ENCODE results near the gene HLA-B. TPM values are rescaled to one million over a fixed set of nuclear protein-coding genes. Genes with fewer than 3 reads are reported as not detected.
"Not testable (repeated sequence)": the region's sequence is repeated elsewhere in the genome, so short reads cannot be mapped to it uniquely, and the experiment has no call there.

The HLA-B gene
- total RNA-seq = 8,618 TPM
- polyA plus RNA-seq = 1,000 to 10,000 TPM; 4,778 to 8,292 (median 6,791) TPM

DNA sequence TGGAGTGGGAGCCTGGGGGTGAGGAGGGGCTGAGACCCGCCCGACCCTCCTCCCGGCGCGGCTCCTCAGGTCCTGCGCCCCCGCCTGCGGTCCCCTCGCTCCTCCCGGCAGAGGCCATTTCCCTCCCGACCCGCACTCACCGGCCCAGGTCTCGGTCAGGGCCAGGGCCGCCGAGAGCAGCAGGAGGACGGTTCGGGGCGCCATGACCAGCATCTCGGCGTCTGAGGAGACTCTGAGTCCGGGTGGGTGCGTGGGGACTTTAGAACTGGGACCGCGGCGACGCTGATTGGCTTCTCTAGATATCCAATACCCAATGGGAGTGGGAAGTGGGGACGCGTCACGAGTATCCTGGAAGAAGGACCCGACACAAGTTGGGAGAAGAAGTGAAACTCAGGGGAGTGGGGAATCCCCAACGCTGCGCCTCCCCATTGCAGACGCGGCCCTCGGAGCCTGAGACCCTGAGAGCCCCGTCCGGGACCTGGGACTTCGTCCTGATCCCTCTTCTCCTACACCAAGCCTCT, at the start of gene HLA-B:
Gene HLA-B, minus strand, starts transcription at position 234 of the 521 bp plus-strand sequence. Its CDS starts 21 bp downstream, at position 213.
- H3K27me3 ChIP-seq (ENCODE audit: control insufficient read depth, insufficient read depth, low read length) = no peaks in the 10 kb centered on the region
- peak within 1 kb of the TSS; percentile 98 for H3K4me3 ChIP-seq (ENCODE audit: low read depth, low read length)
- H3K4me3 Mint-ChIP-seq = peak within 1 kb of the TSS; percentile 96 to 100 (median 100)
- H3K27ac ChIP-seq (ENCODE audit: insufficient read depth, low read length, poor library complexity, severe bottlenecking) = peak within 1 kb of the TSS; percentile 98
- peaks cover 28% of the 10 kb centered on the region for H3K36me3 ChIP-seq (ENCODE audit: control insufficient read depth, insufficient read depth, low read length)
- peaks cover 0 to 10% (median 0%) of the 10 kb centered on the region in 7 donors for H3K9me3 Mint-ChIP-seq
- peaks cover 10% of the 10 kb centered on the region for H3K27me3 Mint-ChIP-seq
- H3K9me3 ChIP-seq (ENCODE audit: control insufficient read depth in 2 of 2, low read length in 2 of 2) = no peaks in the 10 kb centered on the region
- ATAC-seq (ENCODE audit: low read depth in 2 of 2) (peak; percentile 85 to 87), DNase-seq (peak; percentile 83 to 96 (median 84))
- peaks cover 54% of the 10 kb centered on the region for H3K4me1 ChIP-seq (ENCODE audit: control insufficient read depth, insufficient read depth, low read length, poor library complexity, severe bottlenecking)
- peaks cover 12 to 68% (median 58%) of the 10 kb centered on the region in 4 donors for H3K4me1 Mint-ChIP-seq
- H3K27ac Mint-ChIP-seq = peak within 1 kb of the TSS; percentile 99 to 100 (median 100)
- H3K36me3 Mint-ChIP-seq = peaks cover 36% of the 10 kb centered on the region

DNA sequence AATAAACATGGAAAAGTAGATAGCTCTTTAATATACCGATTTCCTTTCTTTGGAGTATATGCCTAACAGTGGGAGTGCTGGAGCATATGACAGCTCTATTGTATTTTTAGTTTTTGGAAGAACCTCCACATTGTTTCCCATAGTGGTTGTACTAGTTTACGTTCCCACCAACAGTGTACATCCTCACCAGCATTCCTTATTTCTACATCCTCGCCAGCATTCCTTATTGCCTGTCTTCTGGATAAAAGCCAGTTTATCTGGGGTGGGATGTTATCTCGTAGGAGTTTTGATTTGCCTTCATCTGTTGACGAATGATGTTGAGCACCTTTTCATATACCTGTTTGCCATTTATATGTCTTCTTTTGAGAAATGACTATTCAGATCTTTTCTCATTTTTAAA, 49.0 kb upstream of the HLA-B start:
- Mint-ChIP-seq H3K9me3 (no peaks in the 10 kb centered on the region), H3K4me1 (peaks cover 35 to 89% (median 66%) of the 10 kb centered on the region in 4 donors), H3K4me3 (peak overlapping the region; percentile 26 to 86 (median 72)), H3K27me3 (no peaks in the 10 kb centered on the region), H3K36me3 (peaks cover 10% of the 10 kb centered on the region), H3K27ac (peak overlapping the region; percentile 8 to 36 (median 21))
- peaks cover 8% of the 10 kb centered on the region for H3K36me3 ChIP-seq (ENCODE audit: control insufficient read depth, insufficient read depth, low read length)
- no peaks in the 10 kb centered on the region for H3K27me3 ChIP-seq (ENCODE audit: control insufficient read depth, insufficient read depth, low read length)
- H3K4me1 ChIP-seq (ENCODE audit: control insufficient read depth, insufficient read depth, low read length, poor library complexity, severe bottlenecking) = peaks cover 51% of the 10 kb centered on the region
- DNase-seq (no peak), ATAC-seq (ENCODE audit: low read depth in 2 of 2) (no peak)
- no peaks in the 10 kb centered on the region for H3K9me3 ChIP-seq (ENCODE audit: control insufficient read depth in 2 of 2, low read length in 2 of 2)
- H3K27ac ChIP-seq (ENCODE audit: insufficient read depth, low read length, poor library complexity, severe bottlenecking) = no peak overlapping the region
- H3K4me3 ChIP-seq (ENCODE audit: low read depth, low read length) = peak overlapping the region; percentile 15

GRCh38 chr6:31404061-31404364, 47.0 kb upstream of the HLA-B start:
- Histone ChIP-seq H3K4me3 (ENCODE audit: low read depth, low read length) (peak overlapping the region; percentile 90), H3K27ac (ENCODE audit: insufficient read depth, low read length, poor library complexity, severe bottlenecking) (peak overlapping the region; percentile 84), H3K4me1 (ENCODE audit: control insufficient read depth, insufficient read depth, low read length, poor library complexity, severe bottlenecking) (peaks cover 60% of the 10 kb centered on the region)
- not testable (repeated sequence) for H3K27me3 Mint-ChIP-seq; H3K36me3 ChIP-seq (ENCODE audit: control insufficient read depth, insufficient read depth, low read length); H3K27me3 ChIP-seq (ENCODE audit: control insufficient read depth, insufficient read depth, low read length); H3K9me3 Mint-ChIP-seq; DNase-seq; H3K36me3 Mint-ChIP-seq; ATAC-seq (ENCODE audit: low read depth in 2 of 2); H3K9me3 ChIP-seq (ENCODE audit: control insufficient read depth in 2 of 2, low read length in 2 of 2)
- H3K4me3 Mint-ChIP-seq = peak overlapping the region; percentile 91 to 98 (median 96)
- H3K27ac Mint-ChIP-seq = peak overlapping the region in 2 of 3 donors; percentile 91 to 93
- H3K4me1 Mint-ChIP-seq = peaks cover 40 to 86% (median 63%) of the 10 kb centered on the region in 4 donors

DNA sequence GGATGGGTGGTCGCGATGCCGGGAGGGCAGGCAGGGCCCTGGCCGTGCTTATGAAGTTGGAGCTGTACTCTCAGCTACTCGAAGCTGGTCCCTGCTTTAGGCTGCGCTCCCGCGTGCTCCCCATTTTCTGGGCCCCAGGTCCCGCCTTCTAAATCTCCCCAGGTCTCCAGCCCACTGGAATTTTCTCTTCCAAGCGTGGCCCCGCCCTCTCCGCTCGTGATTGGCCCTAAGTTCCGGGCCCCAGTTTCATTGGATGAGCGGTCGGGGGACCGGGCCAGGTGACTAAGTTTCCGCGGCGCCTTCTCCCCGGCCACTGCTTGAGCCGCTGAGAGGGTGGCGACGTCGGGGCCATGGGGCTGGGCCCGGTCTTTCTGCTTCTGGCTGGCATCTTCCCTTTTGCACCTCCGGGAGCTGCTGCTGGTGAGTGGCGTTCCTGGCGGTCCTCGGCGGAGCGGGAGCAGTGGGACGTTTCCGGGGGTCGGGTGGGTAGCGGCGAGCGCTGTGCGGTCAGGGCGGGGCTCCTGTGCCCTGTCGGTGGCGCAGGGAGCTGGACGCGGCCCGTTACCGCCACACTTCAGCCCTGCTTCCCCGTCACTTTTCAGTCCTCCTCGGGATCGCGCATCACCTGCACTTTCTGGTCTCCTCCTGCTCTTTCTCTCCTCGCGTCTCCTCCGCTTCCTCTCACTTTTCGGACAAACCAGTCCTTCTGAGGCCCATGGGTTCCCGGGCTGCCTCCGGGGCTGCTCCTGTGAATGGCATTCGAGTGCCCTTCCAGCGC, 46.5 kb upstream of the HLA-B start, which contains the start of gene MICA:
Gene MICA, plus strand, starts transcription at position 313 of the 778 bp plus-strand sequence. Its CDS starts 38 bp downstream, at position 351.
- Histone ChIP-seq H3K36me3 (ENCODE audit: control insufficient read depth, insufficient read depth, low read length) (no peaks in the 10 kb centered on the region), H3K9me3 (ENCODE audit: control insufficient read depth in 2 of 2, low read length in 2 of 2) (no peaks in the 10 kb centered on the region), H3K27me3 (ENCODE audit: control insufficient read depth, insufficient read depth, low read length) (no peaks in the 10 kb centered on the region), H3K4me3 (ENCODE audit: low read depth, low read length) (peak within 1 kb of the TSS; percentile 90), H3K27ac (ENCODE audit: insufficient read depth, low read length, poor library complexity, severe bottlenecking) (peak within 1 kb of the TSS; percentile 84), H3K4me1 (ENCODE audit: control insufficient read depth, insufficient read depth, low read length, poor library complexity, severe bottlenecking) (peaks cover 60% of the 10 kb centered on the region)
- no peaks in the 10 kb centered on the region for H3K36me3 Mint-ChIP-seq
- peak within 1 kb of the TSS; percentile 82 to 93 (median 91) for H3K27ac Mint-ChIP-seq
- no peaks in the 10 kb centered on the region for H3K27me3 Mint-ChIP-seq
- ATAC-seq (ENCODE audit: low read depth in 2 of 2) (peak; percentile 54 to 57), DNase-seq (peak; percentile 48 to 72 (median 69))
- peak within 1 kb of the TSS; percentile 91 to 98 (median 96) for H3K4me3 Mint-ChIP-seq
- no peaks in the 10 kb centered on the region for H3K9me3 Mint-ChIP-seq
- peaks cover 44 to 89% (median 63%) of the 10 kb centered on the region in 4 donors for H3K4me1 Mint-ChIP-seq

DNA sequence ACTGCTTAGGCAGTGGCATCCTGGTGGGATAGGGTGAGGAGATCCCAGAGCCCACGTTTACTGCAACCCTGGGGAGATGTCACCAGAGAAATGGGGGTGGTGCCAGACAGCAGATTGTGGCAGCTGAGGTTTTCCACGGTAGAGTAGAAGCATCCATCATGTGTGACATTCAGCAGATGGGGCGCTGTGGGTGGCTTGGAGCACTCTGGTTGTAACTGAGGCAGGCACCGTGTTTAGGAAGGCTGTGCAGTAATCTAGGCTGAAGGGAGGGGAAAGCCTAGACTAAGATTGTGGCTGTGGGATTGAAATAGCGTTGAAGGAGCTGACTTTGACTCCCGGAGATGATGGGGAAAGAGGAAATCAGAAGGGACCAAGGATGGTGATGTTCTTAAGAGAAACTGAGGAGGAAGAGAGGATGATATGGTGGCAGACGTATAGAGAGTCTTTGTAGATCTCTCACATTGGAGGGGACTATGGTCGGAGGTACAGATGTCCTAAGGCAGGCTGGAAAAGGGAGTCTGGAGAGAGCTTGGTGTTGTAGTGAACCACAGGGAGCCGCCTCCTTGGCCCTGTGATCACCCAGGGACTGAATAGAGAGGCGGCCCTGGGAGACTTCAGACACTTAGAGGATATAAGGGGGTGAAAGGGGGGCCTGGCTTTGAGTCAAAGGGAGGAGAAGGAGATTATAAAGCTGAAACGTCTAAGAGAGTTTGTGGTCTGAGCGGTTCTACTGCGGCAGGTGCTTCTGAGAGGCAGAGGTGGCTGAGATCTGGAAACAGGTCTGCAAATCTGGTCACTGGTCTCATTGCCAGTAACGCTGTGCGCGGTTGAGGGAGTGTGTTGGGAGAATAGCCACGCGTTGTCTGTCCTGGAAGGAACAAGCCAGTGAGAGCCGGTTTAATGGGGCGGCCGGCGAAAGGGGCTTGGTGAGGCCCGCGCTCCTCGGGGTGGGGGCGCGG, 45.6 kb upstream of the HLA-B start:
- Mint-ChIP-seq H3K4me1 (peaks cover 35 to 89% (median 59%) of the 10 kb centered on the region in 4 donors), H3K36me3 (no peaks in the 10 kb centered on the region), H3K9me3 (no peaks in the 10 kb centered on the region), H3K27ac (peak overlapping the region; percentile 75 to 93 (median 91)), H3K27me3 (no peaks in the 10 kb centered on the region), H3K4me3 (peak overlapping the region; percentile 91 to 98 (median 96))
- DNase-seq (peak; percentile 22 to 38 (median 34)), ATAC-seq (ENCODE audit: low read depth in 2 of 2) (peak; percentile 26 to 28)
- peaks cover 68% of the 10 kb centered on the region for H3K4me1 ChIP-seq (ENCODE audit: control insufficient read depth, insufficient read depth, low read length, poor library complexity, severe bottlenecking)
- no peaks in the 10 kb centered on the region for H3K9me3 ChIP-seq (ENCODE audit: control insufficient read depth in 2 of 2, low read length in 2 of 2)
- H3K4me3 ChIP-seq (ENCODE audit: low read depth, low read length) = peak overlapping the region; percentile 90
- peak overlapping the region; percentile 84 for H3K27ac ChIP-seq (ENCODE audit: insufficient read depth, low read length, poor library complexity, severe bottlenecking)
- H3K27me3 ChIP-seq (ENCODE audit: control insufficient read depth, insufficient read depth, low read length) = no peaks in the 10 kb centered on the region
- H3K36me3 ChIP-seq (ENCODE audit: control insufficient read depth, insufficient read depth, low read length) = no peaks in the 10 kb centered on the region

DNA sequence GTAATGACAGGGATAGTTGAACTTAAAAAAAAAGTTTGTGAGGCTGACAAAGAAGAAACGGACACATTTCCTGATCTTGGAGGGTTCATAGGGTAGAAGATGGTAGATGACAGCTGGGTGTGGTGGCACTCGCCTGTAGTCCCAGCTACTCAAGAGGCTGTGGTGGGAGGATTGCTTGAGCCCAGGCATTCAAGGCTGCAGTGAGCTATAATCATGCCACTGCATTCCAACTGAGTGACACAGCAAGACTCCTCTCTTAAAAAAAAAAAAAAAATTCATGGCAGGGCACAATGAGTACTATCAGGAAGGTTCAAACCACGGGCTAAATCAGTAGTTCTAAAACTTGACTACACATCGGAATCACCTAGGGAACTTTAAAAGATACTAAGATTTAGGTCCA, 44.4 kb upstream of the HLA-B start:
- peak in 1 of 3 donors; percentile 44 for DNase-seq
- ATAC-seq (ENCODE audit: low read depth in 2 of 2) = no peak
- no peaks in the 10 kb centered on the region for H3K36me3 Mint-ChIP-seq

More for the DNA sequence above, 44.4 kb upstream of the HLA-B start:
- Mint-ChIP-seq H3K9me3 (no peaks in the 10 kb centered on the region), H3K4me1 (peaks cover 33 to 87% (median 55%) of the 10 kb centered on the region in 4 donors), H3K4me3 (peak overlapping the region; percentile 91 to 98 (median 96)), H3K27me3 (no peaks in the 10 kb centered on the region), H3K27ac (peak overlapping the region; percentile 93 to 99 (median 97))
- H3K36me3 ChIP-seq (ENCODE audit: control insufficient read depth, insufficient read depth, low read length) = no peaks in the 10 kb centered on the region
- H3K27me3 ChIP-seq (ENCODE audit: control insufficient read depth, insufficient read depth, low read length) = no peaks in the 10 kb centered on the region
- no peaks in the 10 kb centered on the region for H3K9me3 ChIP-seq (ENCODE audit: control insufficient read depth in 2 of 2, low read length in 2 of 2)
- peaks cover 74% of the 10 kb centered on the region for H3K4me1 ChIP-seq (ENCODE audit: control insufficient read depth, insufficient read depth, low read length, poor library complexity, severe bottlenecking)
- peak overlapping the region; percentile 90 for H3K4me3 ChIP-seq (ENCODE audit: low read depth, low read length)
- peak overlapping the region; percentile 84 for H3K27ac ChIP-seq (ENCODE audit: insufficient read depth, low read length, poor library complexity, severe bottlenecking)
